K562 (cell line): ENCODE data around the gene CNTD1. TPM values are rescaled to one million over a fixed set of nuclear protein-coding genes. Genes with fewer than 3 reads are reported as not detected.

Experiments
- ARID3A ChIP-seq: IDR thresholded peaks from 2 replicates; pipeline ENCODE4 v1.6.1; 2012; ENCODE audit warnings: low read depth, low read length, improper control_type of control experiment, borderline replicate concordance
- ARID3B ChIP-seq: fragments of 250-450 bp; sonication (Bioruptor Pico); IDR thresholded peaks from 2 replicates; pipeline ENCODE4 v1.4.0; 2020; ENCODE audit warnings: borderline replicate concordance
- BCL6 ChIP-seq: fragments of 250-450 bp; sonication (Bioruptor Pico); IDR thresholded peaks from 2 replicates; pipeline ENCODE4 v1.4.0; 2020
- BRCA1 ChIP-seq, 2 experiments: fragments of 450-650 bp in 1 of 2; sonication (generic) in 1 of 2; formaldehyde crosslinking in 1 of 2; IDR thresholded peaks; 2 replicates each; pipeline versions ENCODE4 v1.5.0 to v1.6.1; 2017 to 2020; ENCODE audit warnings: mild to moderate bottlenecking in 1 of 2, missing genetic modification reagents in 1 of 2
- BRF1 ChIP-seq: IDR thresholded peaks from 3 replicates; pipeline ENCODE4 v1.6.1; 2011; ENCODE audit warnings: borderline replicate concordance, mild to moderate bottlenecking; ENCODE audit not compliant: insufficient read length; ENCODE audit errors: extremely low read depth
- CREB3 ChIP-seq: fragments of 450-650 bp; conservative IDR thresholded peaks from 2 replicates; pipeline ENCODE4 v1.6.1; 2016; ENCODE audit warnings: missing genetic modification characterization, low read depth, mild to moderate bottlenecking, missing compliant biosample characterization, moderate library complexity
- CXXC5 ChIP-seq: fragments of 250-450 bp; sonication (Bioruptor Pico); IDR thresholded peaks from 2 replicates; pipeline ENCODE4 v1.8.0; 2022; ENCODE audit warnings: inconsistent platforms, mild to moderate bottlenecking, moderate library complexity
- ETV6 ChIP-seq, 3 experiments: fragments of 150-350 bp in 1 of 3; sonication (generic) in 1 of 3; formaldehyde crosslinking in 1 of 3; IDR thresholded peaks; 2 replicates each; pipeline versions ENCODE4 v1.6.1 to v1.8.0; 2014 to 2022; ENCODE audit warnings: borderline replicate concordance in 2 of 3, low read depth in 2 of 3, antibody characterized with exemption in 1 of 3, low read length in 1 of 3, mild to moderate bottlenecking in 1 of 3, missing genetic modification reagents in 1 of 3
- HCFC1 ChIP-seq: IDR thresholded peaks from 2 replicates; pipeline ENCODE4 v1.6.1; 2012; ENCODE audit warnings: low read depth, low read length, improper control_type of control experiment
- HDAC1 ChIP-seq, 2 experiments: fragments of 450-650 bp; IDR thresholded peaks; 2 replicates each; pipeline ENCODE4 v1.6.1; 2016 to 2017; ENCODE audit warnings: inconsistent platforms in 1 of 2, mild to moderate bottlenecking in 1 of 2, moderate library complexity in 1 of 2
- MAFK ChIP-seq: IDR thresholded peaks from 2 replicates; pipeline ENCODE4 v1.6.1; 2011; ENCODE audit warnings: low read length, improper control_type of control experiment
- NR1H2 ChIP-seq: sonication (generic); formaldehyde crosslinking; IDR thresholded peaks from 2 replicates; pipeline ENCODE4 v1.4.0; 2020; ENCODE audit warnings: mild to moderate bottlenecking, missing genetic modification reagents
- PHB2 ChIP-seq: fragments of 450-650 bp; IDR thresholded peaks from 2 replicates; pipeline ENCODE4 v1.6.1; 2017; ENCODE audit warnings: low read depth
- RFX5 ChIP-seq: IDR thresholded peaks from 2 replicates; pipeline ENCODE4 v1.6.1; 2011; ENCODE audit warnings: low read depth, mild to moderate bottlenecking, improper control_type of control experiment, low read length
- SRSF1 ChIP-seq: fragments of 200-400 bp; formaldehyde crosslinking; IDR thresholded peaks from 2 replicates; pipeline ENCODE4 v1.6.1; 2017; ENCODE audit warnings: mild to moderate bottlenecking, low read depth, low read length, moderate library complexity
- TFAM ChIP-seq: fragments of 250-450 bp; sonication (Bioruptor Pico); conservative IDR thresholded peaks from 2 replicates; pipeline ENCODE4 v1.5.0; 2021; ENCODE audit warnings: mild to moderate bottlenecking, moderate library complexity
- ZNF175 ChIP-seq: fragments of 200-800 bp; sonication (Bioruptor generic); IDR thresholded peaks from 2 replicates; pipeline ENCODE4 v1.6.1; 2016; ENCODE audit warnings: low read depth, mild to moderate bottlenecking, missing genetic modification characterization, missing compliant biosample characterization
- ZNF408 ChIP-seq: fragments of 250-450 bp; sonication (Bioruptor Pico); IDR thresholded peaks from 2 replicates; pipeline ENCODE4 v1.4.0; 2020; ENCODE audit warnings: low read depth, mild to moderate bottlenecking, moderate library complexity
- ZNF41 ChIP-seq: fragments of 250-450 bp; sonication (Bioruptor Pico); conservative IDR thresholded peaks from 2 replicates; pipeline ENCODE4 v1.4.0; 2020; ENCODE audit warnings: mild to moderate bottlenecking
- ZNF778 ChIP-seq: fragments of 450-650 bp; formaldehyde crosslinking; IDR thresholded peaks from 2 replicates; pipeline ENCODE4 v1.4.0; 2020; ENCODE audit warnings: mild to moderate bottlenecking, moderate library complexity
- polyA plus RNA-seq, 8 experiments: library from polyadenylated mRNA; depleted of rRNA in 4 of 8; stranded (reverse) in 5 of 8; unstranded in 3 of 8; fragments of >200 nt; fragmentation: Nextera tagmentation in 2 of 8; fragmentation: Illumina TruSeq in 1 of 8; extraction: Ambion mirVana in 2 of 8; extraction: Trizol in 1 of 8; gene quantifications; 2 replicates each; pipeline versions ENCODE4 v1.2.1 to v1.2.3, GENCODE V29; 2011 to 2014; ENCODE audit warnings: inconsistent platforms in 1 of 8, missing spikeins in 1 of 8
- total RNA-seq, 7 experiments: library from RNA; depleted of rRNA in 6 of 7; stranded (reverse); fragments of >200 nt in 6 of 7; fragmentation: Illumina TruSeq in 2 of 7; extraction: Trizol in 2 of 7; gene quantifications; 2 replicates each; pipeline versions ENCODE4 v1.2.1 to v1.2.3, GENCODE V29; 2011 to 2021; ENCODE audit warnings: low replicate concordance in 1 of 7
- TF ChIP-seq, protein P1 (sequence below), 2 experiments: fragments of 200-800 bp in 1 of 2; sonication (Bioruptor generic) in 1 of 2; sonication (generic) in 1 of 2; formaldehyde crosslinking in 1 of 2; IDR thresholded peaks in 1 of 2; conservative IDR thresholded peaks in 1 of 2; 2 replicates each; pipeline versions ENCODE4 v1.5.0 to v1.6.1; 2016 to 2020; ENCODE audit warnings: missing compliant biosample characterization in 1 of 2, missing genetic modification characterization in 1 of 2, missing genetic modification reagents in 1 of 2

CNTD1 gene
- total and polyA plus RNA-seq, 9 of the 15 experiments (the other 6 are each of a cell fraction or from before 2014, with no cell fraction given) = 0.12 to 0.86 (median 0.41) TPM; not detected in 1

DNA sequence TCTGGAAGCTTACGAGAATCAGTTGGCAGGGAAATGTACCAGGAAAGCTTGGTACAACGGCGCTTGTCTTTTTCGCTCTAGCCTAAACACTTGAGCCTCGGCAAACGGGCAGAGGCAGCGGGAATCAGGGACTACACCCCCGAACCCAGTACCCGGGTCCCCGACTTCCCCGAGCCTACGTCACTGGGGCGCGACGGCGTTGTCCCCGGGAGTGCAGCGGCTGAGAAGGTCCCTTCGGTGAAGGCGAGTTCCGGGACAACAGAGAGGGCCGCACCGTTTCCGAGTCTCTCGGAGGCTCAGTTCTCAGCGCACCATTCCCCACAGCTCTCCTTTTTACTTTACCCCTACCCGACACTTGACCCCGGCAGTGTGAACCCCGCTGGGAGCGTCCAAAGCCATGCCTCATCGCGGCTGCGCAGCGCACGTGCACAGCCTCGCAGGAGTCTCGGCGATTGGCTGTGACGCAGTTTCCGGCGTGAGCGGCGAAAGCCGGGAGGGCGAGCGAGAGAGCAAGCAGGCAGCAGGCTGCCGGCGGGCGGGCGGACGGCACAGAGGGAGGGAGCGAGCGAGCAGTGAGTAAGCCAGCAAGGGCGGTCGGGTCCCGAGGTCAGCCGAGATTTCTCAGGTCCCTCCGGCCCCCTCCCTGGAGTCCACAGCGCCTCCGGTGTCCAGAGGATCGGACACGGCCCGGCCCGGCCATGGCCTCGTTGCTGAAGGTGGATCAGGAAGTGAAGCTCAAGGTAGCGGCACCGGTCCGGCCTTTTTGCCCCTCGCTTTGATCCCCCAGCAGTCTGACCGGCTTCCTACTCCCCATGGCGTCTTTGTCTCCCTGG is 34.5 kb downstream of the CNTD1 start, which contains the start of gene PSME3 (continued):
- no peak for TF ChIP-seq ARID3B
- TF ChIP-seq ARID3A = no peak
- TF ChIP-seq MAFK = no peak
- TF ChIP-seq ETV6 (IDR thresholded peaks at IDR 0.05; ENCODE audit: borderline replicate concordance in 1 of 2, low read depth in 2 of 2, low read length in 1 of 2) = no peak
- no peak for TF ChIP-seq ETV6 (CRISPR knock-in tag; IDR thresholded peaks at IDR 0.05; ENCODE audit: borderline replicate concordance)
- TF ChIP-seq BRF1 = no peak
- TF ChIP-seq SRSF1 = no peak
- TF ChIP-seq BCL6 = no peak
- no peak for TF ChIP-seq CREB3 (tag)
- TF ChIP-seq, protein P1, sequence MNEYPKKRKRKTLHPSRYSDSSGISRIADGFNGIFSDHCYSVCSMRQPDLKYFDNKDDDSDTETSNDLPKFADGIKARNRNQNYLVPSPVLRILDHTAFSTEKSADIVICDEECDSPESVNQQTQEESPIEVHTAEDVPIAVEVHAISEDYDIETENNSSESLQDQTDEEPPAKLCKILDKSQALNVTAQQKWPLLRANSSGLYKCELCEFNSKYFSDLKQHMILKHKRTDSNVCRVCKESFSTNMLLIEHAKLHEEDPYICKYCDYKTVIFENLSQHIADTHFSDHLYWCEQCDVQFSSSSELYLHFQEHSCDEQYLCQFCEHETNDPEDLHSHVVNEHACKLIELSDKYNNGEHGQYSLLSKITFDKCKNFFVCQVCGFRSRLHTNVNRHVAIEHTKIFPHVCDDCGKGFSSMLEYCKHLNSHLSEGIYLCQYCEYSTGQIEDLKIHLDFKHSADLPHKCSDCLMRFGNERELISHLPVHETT (CRISPR knock-in tag; conservative IDR thresholded peaks at IDR 0.05 in 1 of 2, IDR thresholded peaks at IDR 0.05 in 1 of 2) = peak in 1 of 2 experiments; percentile 73; a peak in 2 of 4 replicates
- TF ChIP-seq ZNF778 (CRISPR knock-in tag) = no peak
- no peak for TF ChIP-seq RFX5
- no peak for TF ChIP-seq BRCA1 (IDR thresholded peaks at IDR 0.05)
- no peak for TF ChIP-seq BRCA1 (CRISPR knock-in tag; IDR thresholded peaks at IDR 0.05)
- TF ChIP-seq CXXC5 (CRISPR knock-in tag) = peak; percentile 91
- TF ChIP-seq ZNF408 (CRISPR knock-in tag) = no peak
- peak; percentile 71; the same call in 1 of the 2 replicates for TF ChIP-seq NR1H2 (CRISPR knock-in tag)
- no peak for TF ChIP-seq ZNF41 (CRISPR knock-in tag)
- TF ChIP-seq HDAC1 (IDR thresholded peaks at IDR 0.05) = peak; percentile 92 to 100; a peak in 3 of 4 replicates
- peak; percentile 81 for TF ChIP-seq HCFC1
- no peak for TF ChIP-seq PHB2
- no peak; the same call in 1 of the 2 replicates for TF ChIP-seq ZNF175 (CRISPR knock-in tag)
- TF ChIP-seq TFAM = no peak
